GM23338 (cell line): ENCODE measurements around the gene LEP.

ENCODE experiments used
- CTCF ChIP-seq, 2 experiments: fragments of 200-600 bp in 1 of 2; sonication (generic) in 1 of 2; conservative IDR thresholded peaks; 2 replicates each; pipeline versions ENCODE4 v1.5.1 to v1.6.1; 2016 to 2017; ENCODE audit warnings: antibody characterized with exemption in 2 of 2, low read depth in 2 of 2, mild to moderate bottlenecking in 2 of 2, moderate library complexity in 1 of 2
- ETS1 ChIP-seq: IDR thresholded peaks from 2 replicates; pipeline ENCODE4 v1.6.1; 2016; ENCODE audit warnings: antibody characterized with exemption
- JUNB ChIP-seq: IDR thresholded peaks from one replicate; pipeline ENCODE4 v1.6.1; 2016; ENCODE audit warnings: antibody characterized with exemption; ENCODE audit not compliant: unreplicated experiment

GRCh38 chr7:128307061-128307460 lies 66.0 kb downstream of the LEP start:
- TF ChIP-seq CTCF (conservative IDR thresholded peaks at IDR 0.05; ENCODE audit: low read depth in 2 of 2) (no peak), JUNB (no peak), ETS1 (no peak)
